Gastrocnemius medialis (tissue), 4 donors: ENCODE data around the gene KCNJ5. TPM values are rescaled to one million over a fixed set of nuclear protein-coding genes. Genes with fewer than 3 reads are reported as not detected.
A peak's percentile ranks its signal among the peaks of the same experiment; 100 is the strongest.

Experiments used
- ATAC-seq, 2 donors: fragments of 150-250 bp; one replicate each; pipeline ENCODE4 v1.9.1; 2016
- DNase-seq, 2 donors: peaks; one replicate each; pipeline ENCODE4 v3.0.0-alpha.2; 2019
- H3K27ac ChIP-seq, 4 donors: fragments of 200-600 bp; sonication (generic); 1 replicate in 1 of 4; 2 replicates in 3 of 4; pipeline ENCODE4 v1.5.1; 2016 to 2018; ENCODE audit warnings: mild to moderate bottlenecking in 2 of 4, moderate library complexity in 1 of 4
- H3K27me3 ChIP-seq, 3 donors: fragments of 200-600 bp; sonication (generic) in 2 of 3; 1 replicate in 1 of 3; 2 replicates in 2 of 3; pipeline versions ENCODE4 v1.5.1 to v1.6.0; 2016 to 2019; ENCODE audit warnings: mild to moderate bottlenecking in 1 of 3, moderate library complexity in 1 of 3
- H3K36me3 ChIP-seq, 2 donors: fragments of 200-600 bp; sonication (generic) in 1 of 2; one replicate each; pipeline ENCODE4 v1.5.1; 2017 to 2018
- H3K4me1 ChIP-seq, 2 donors: fragments of 200-600 bp; sonication (generic) in 1 of 2; one replicate each; pipeline ENCODE4 v1.5.1; 2016 to 2017; ENCODE audit warnings: mild to moderate bottlenecking in 2 of 2
- H3K4me3 ChIP-seq, 4 donors: fragments of 200-600 bp; sonication (generic) in 3 of 4; 1 replicate in 1 of 4; 2 replicates in 3 of 4; pipeline ENCODE4 v1.5.1; 2016 to 2019; ENCODE audit warnings: mild to moderate bottlenecking in 2 of 4
- H3K9me3 ChIP-seq, 3 donors: fragments of 200-600 bp; sonication (generic) in 2 of 3; 1 replicate in 1 of 3; 2 replicates in 2 of 3; pipeline ENCODE4 v1.5.1; 2016 to 2019
- CTCF ChIP-seq, 5 experiments: fragments of 450-650 bp in 3 of 5; fragments of 200-600 bp in 2 of 5; sonication (generic) in 2 of 5; IDR thresholded peaks in 4 of 5; conservative IDR thresholded peaks in 1 of 5; 1 replicate in 4 of 5; 2 replicates in 1 of 5; pipeline ENCODE4 v1.5.1; 2016 to 2019; ENCODE audit warnings: antibody characterized with exemption in 5 of 5, mild to moderate bottlenecking in 3 of 5, moderate library complexity in 3 of 5
- POLR2A ChIP-seq, 2 donors: fragments of 450-650 bp; IDR thresholded peaks; one replicate each; pipeline ENCODE4 v1.6.1; 2017; ENCODE audit warnings: antibody characterized with exemption in 2 of 2, mild to moderate bottlenecking in 2 of 2, moderate library complexity in 2 of 2
- in situ Hi-C, 4 donors: fragments of 200-750 bp; cut with MboI; loops; one replicate each; pipeline versions ENCODE4 v1.15.0 to v1.8.0; 2017; ENCODE audit warnings: low sequenced_read_pairs in 4 of 4
- intact Hi-C: fragments of 100-400 bp; cut with DNase I; formaldehyde crosslinking; loops from one replicate; pipeline ENCODE4 v1.15.1; 2023; ENCODE audit warnings: low total_unique reads
- total RNA-seq, 4 donors: library from RNA; depleted of rRNA; stranded (reverse); fragments of >200 nt; gene quantifications; one replicate each; pipeline versions ENCODE4 v1.1.0 to v1.2.3, GENCODE V29; 2016

KCNJ5 gene
- total RNA-seq, 4 donors from 2014 or later = 0.24 to 0.46 TPM; not detected in 2

GRCh38 chr11:128964463-128964930 is 73.3 kb downstream of the KCNJ5 start:
- H3K27me3 ChIP-seq = no peaks in the 10 kb centered on the region
- no peaks in the 10 kb centered on the region for H3K4me1 ChIP-seq
- DNase-seq (no peak), ATAC-seq (no peak)
- in situ Hi-C loops (loop anchor here in 1 of 4 donors (25.0 kb wide), 1 partner anchor 802 kb away; no protein-coding TSS in a partner anchor), intact Hi-C loops (no loop called here)
- TF ChIP-seq CTCF (IDR thresholded peaks at IDR 0.05 in 4 of 5, conservative IDR thresholded peaks at IDR 0.05 in 1 of 5) = no peak
- no peaks in the 10 kb centered on the region for H3K9me3 ChIP-seq
- no peak overlapping the region for H3K4me3 ChIP-seq
- peaks cover 0 to 15% of the 10 kb centered on the region in 2 donors for H3K36me3 ChIP-seq
- no peak overlapping the region for H3K27ac ChIP-seq

- ATAC-seq (no peak), DNase-seq (no peak)
- H3K36me3 ChIP-seq = peaks cover 0 to 25% of the 10 kb centered on the region in 2 donors
- no peaks in the 10 kb centered on the region for H3K4me1 ChIP-seq
- H3K27ac ChIP-seq = no peak overlapping the region
- TF ChIP-seq CTCF (IDR thresholded peaks at IDR 0.05 in 4 of 5, conservative IDR thresholded peaks at IDR 0.05 in 1 of 5) (no peak), POLR2A (IDR thresholded peaks at IDR 0.05) (no peak)
- in situ Hi-C loops = loop anchor here in 1 of 4 donors (25.0 kb wide), 1 partner anchor 803 kb away; no protein-coding TSS in a partner anchor
- no peaks in the 10 kb centered on the region for H3K9me3 ChIP-seq
- H3K4me3 ChIP-seq = no peak overlapping the region
- H3K27me3 ChIP-seq = no peaks in the 10 kb centered on the region
- intact Hi-C loops = no loop called here
These were observed 74.3 kb downstream of the KCNJ5 start for GRCh38 chr11:128965485-128965884.

- in situ Hi-C loops = loop anchor here in 1 of 4 donors (25.0 kb wide), 1 partner anchor 805 kb away; no protein-coding TSS in a partner anchor
- TF ChIP-seq CTCF (IDR thresholded peaks at IDR 0.05 in 4 of 5, conservative IDR thresholded peaks at IDR 0.05 in 1 of 5) = no peak
- intact Hi-C loops = no loop called here
- Histone ChIP-seq H3K4me1 (no peaks in the 10 kb centered on the region), H3K27me3 (no peaks in the 10 kb centered on the region), H3K9me3 (no peaks in the 10 kb centered on the region), H3K36me3 (peaks cover 0 to 45% of the 10 kb centered on the region in 2 donors), H3K27ac (no peak overlapping the region), H3K4me3 (no peak overlapping the region)
- DNase-seq (no peak), ATAC-seq (peak in 1 of 2 donors; percentile 44)
These were observed 76.4 kb downstream of the KCNJ5 start for GRCh38 chr11:128967578-128967977.

- no peak overlapping the region for H3K27ac ChIP-seq
- intact Hi-C loops = no loop called here
- ATAC-seq = no peak
These were observed 77.8 kb downstream of the KCNJ5 start for GRCh38 chr11:128968916-128969315.

More at GRCh38 chr11:128968916-128969315, 77.8 kb downstream of the KCNJ5 start:
- Histone ChIP-seq H3K36me3 (peaks cover 0 to 59% of the 10 kb centered on the region in 2 donors), H3K9me3 (no peaks in the 10 kb centered on the region), H3K4me3 (no peak overlapping the region), H3K27me3 (no peaks in the 10 kb centered on the region), H3K4me1 (no peaks in the 10 kb centered on the region)
- no peak for TF ChIP-seq POLR2A (IDR thresholded peaks at IDR 0.05)
- in situ Hi-C loops = loop anchor here in 1 of 4 donors (25.0 kb wide), 1 partner anchor 807 kb away; no protein-coding TSS in a partner anchor
- DNase-seq = no peak

Other genes starting within 250 kb of the KCNJ5 start
- 10 to 100 TPM in 2 of 4 donors, 1 to 10 TPM in 2; 8.4 to 16.5 (median 10.1) TPM for gene FLI1, start 197.3 kb upstream of the KCNJ5 start, total RNA-seq
- gene KCNJ1, start 24.1 kb upstream of the KCNJ5 start, total RNA-seq = 1 to 10 TPM in 1 of 4 donors, not detected in 3; 3.1 TPM
- not detected for gene TP53AIP1, start 51.5 kb downstream of the KCNJ5 start, total RNA-seq